Suprapubic skin (tissue), 4 donors: ENCODE results near the gene GLYATL3. TPM values are rescaled to one million over a fixed set of nuclear protein-coding genes. Genes with fewer than 3 reads are reported as not detected.

Source experiments
- DNase-seq, 2 donors: peaks; one replicate each; pipeline ENCODE4 v3.0.0-alpha.2; 2019; ENCODE audit warnings: low spot score in 2 of 2
- H3K27ac ChIP-seq: fragments of 200-600 bp; sonication (generic); one replicate; pipeline ENCODE4 v1.5.1; 2019
- H3K27me3 ChIP-seq: fragments of 200-600 bp; sonication (generic); one replicate; pipeline ENCODE4 v1.5.1; 2019
- H3K36me3 ChIP-seq: fragments of 200-600 bp; sonication (generic); one replicate; pipeline ENCODE4 v1.5.1; 2019
- H3K4me1 ChIP-seq: fragments of 200-600 bp; sonication (generic); one replicate; pipeline ENCODE4 v1.5.1; 2019
- H3K4me3 ChIP-seq: fragments of 200-600 bp; sonication (generic); one replicate; pipeline ENCODE4 v1.5.1; 2019; ENCODE audit warnings: mild to moderate bottlenecking
- H3K9me3 ChIP-seq: fragments of 200-600 bp; sonication (generic); one replicate; pipeline ENCODE4 v1.5.1; 2019
- EP300 ChIP-seq: sonication (generic); formaldehyde crosslinking; IDR thresholded peaks from one replicate; pipeline ENCODE4 v1.6.1; 2017; ENCODE audit warnings: antibody characterized with exemption
- POLR2A ChIP-seq, 2 donors: fragments of 450-650 bp; IDR thresholded peaks; one replicate each; pipeline ENCODE4 v1.6.1; 2017; ENCODE audit warnings: antibody characterized with exemption in 2 of 2, mild to moderate bottlenecking in 2 of 2, moderate library complexity in 2 of 2
- POLR2AphosphoS5 ChIP-seq, 3 donors: sonication (generic); formaldehyde crosslinking; IDR thresholded peaks; one replicate each; pipeline ENCODE4 v1.6.1; 2017; ENCODE audit warnings: antibody characterized with exemption in 3 of 3
- WGBS: methylation state at CpG from one replicate; pipeline ENCODE4 v1.1.5; 2018; 5-methylcytosine and 5-hydroxymethylcytosine counted together
- total RNA-seq, 4 donors: library from RNA; depleted of rRNA; stranded (reverse); fragments of >200 nt; gene quantifications; one replicate each; pipeline ENCODE4 v1.1.0, GENCODE V29; 2016
- TF ChIP-seq, protein P1 (sequence below), 2 donors: fragments of 200-600 bp in 1 of 2; fragments of 450-650 bp in 1 of 2; sonication (generic) in 1 of 2; IDR thresholded peaks; one replicate each; pipeline ENCODE4 v1.5.1; 2016 to 2019; ENCODE audit warnings: antibody characterized with exemption in 2 of 2, mild to moderate bottlenecking in 1 of 2, moderate library complexity in 1 of 2

Gene GLYATL3
- total RNA-seq, 4 donors from 2014 or later, result not detected

- H3K36me3 ChIP-seq, result no peaks in the 10 kb centered on the region
- TF ChIP-seq POLR2AphosphoS5 (IDR thresholded peaks at IDR 0.05), result no peak
- TF ChIP-seq, protein P1, sequence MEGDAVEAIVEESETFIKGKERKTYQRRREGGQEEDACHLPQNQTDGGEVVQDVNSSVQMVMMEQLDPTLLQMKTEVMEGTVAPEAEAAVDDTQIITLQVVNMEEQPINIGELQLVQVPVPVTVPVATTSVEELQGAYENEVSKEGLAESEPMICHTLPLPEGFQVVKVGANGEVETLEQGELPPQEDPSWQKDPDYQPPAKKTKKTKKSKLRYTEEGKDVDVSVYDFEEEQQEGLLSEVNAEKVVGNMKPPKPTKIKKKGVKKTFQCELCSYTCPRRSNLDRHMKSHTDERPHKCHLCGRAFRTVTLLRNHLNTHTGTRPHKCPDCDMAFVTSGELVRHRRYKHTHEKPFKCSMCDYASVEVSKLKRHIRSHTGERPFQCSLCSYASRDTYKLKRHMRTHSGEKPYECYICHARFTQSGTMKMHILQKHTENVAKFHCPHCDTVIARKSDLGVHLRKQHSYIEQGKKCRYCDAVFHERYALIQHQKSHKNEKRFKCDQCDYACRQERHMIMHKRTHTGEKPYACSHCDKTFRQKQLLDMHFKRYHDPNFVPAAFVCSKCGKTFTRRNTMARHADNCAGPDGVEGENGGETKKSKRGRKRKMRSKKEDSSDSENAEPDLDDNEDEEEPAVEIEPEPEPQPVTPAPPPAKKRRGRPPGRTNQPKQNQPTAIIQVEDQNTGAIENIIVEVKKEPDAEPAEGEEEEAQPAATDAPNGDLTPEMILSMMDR (IDR thresholded peaks at IDR 0.05), result no peak
- TF ChIP-seq EP300, result no peak
- no peak for TF ChIP-seq POLR2A (IDR thresholded peaks at IDR 0.05)
- no peaks in the 10 kb centered on the region for H3K9me3 ChIP-seq
- peaks cover 20% of the 10 kb centered on the region for H3K4me1 ChIP-seq
- no peak for DNase-seq
- WGBS, result 64% methylated on average over 1 of the region's 1 CpG
- peaks cover 7% of the 10 kb centered on the region for H3K27me3 ChIP-seq
- no peak overlapping the region for H3K4me3 ChIP-seq
- no peak overlapping the region for H3K27ac ChIP-seq
These were observed 46.6 kb downstream of the GLYATL3 start for GRCh38 chr6:49546331-49546730.

DNA sequence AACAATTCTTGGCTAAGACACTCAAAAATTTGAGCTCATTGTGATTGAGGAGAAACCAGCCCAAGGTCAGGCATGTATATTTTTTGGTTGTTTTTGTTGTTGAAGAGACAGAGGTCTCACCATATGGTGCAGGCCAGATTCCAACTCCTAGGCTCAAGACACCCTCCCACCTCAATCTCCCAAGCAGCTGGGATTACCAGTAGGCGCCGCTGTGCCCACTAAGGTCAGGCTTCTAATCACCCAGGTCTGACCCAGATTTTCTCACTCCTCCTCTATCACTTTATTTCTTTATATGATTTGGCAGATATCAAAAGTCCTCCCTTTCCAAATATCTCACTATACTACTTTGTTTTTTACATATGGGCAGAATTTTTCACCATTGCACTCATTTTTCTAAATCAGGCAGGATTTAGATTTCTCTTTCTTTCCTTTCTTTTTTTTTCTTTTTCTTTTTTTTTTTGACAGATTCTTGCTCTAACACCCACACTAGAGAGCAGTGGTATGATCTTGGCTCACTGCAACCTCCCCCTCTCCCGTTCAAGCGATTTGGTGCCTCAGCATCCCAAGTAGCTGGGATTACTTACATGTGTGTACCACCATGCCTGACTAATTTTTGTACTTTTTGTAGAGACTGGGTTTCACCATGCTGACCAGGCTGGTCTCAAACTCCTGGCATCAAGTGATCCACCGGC is 49.0 kb downstream of the GLYATL3 start:
- H3K36me3 ChIP-seq, result no peaks in the 10 kb centered on the region
- 77% methylated on average over 5 of the region's 5 CpGs for WGBS
- TF ChIP-seq POLR2AphosphoS5 (IDR thresholded peaks at IDR 0.05), result no peak
- H3K9me3 ChIP-seq, result no peaks in the 10 kb centered on the region
- DNase-seq, result no peak
- no peak overlapping the region for H3K4me3 ChIP-seq
- peaks cover 7% of the 10 kb centered on the region for H3K27me3 ChIP-seq
- H3K27ac ChIP-seq, result no peak overlapping the region
- H3K4me1 ChIP-seq, result peaks cover 27% of the 10 kb centered on the region

DNA sequence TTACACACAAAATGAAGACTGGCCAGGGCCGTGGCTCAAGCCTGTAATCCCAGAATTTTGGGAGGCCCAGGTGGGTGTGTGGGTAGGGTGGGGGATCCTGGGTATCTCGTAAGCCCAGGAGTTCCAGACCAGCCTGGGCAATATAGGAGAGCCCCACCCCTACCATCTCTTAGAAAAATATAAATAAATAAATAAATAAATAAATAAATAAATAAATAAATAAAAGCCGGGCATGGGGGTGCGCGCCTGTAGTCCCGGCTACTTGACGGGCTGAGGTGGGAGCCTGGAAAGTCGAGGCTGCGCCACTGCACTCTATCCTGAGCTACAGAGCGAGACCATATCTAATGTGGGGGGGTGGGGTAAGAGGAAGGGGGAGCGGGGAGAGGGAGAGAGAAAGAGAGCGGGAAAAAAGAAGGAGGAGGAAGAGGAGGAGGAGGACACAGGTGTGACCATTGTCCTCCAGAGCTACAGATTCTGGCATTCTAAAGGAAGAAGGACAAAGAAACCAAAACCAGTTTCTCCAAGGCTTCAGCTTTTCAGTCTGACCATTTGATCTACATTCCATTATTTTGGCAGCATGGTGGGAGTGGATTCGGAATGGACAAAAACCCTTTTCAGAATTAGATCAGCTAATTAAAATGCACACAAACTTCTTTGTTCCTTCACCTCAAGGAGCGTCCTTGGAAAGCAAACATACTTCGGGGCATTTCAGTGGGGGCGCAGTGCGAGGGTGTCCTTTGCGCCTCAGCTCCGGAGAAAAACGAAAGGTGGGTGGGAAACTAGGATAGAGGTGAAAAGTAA is 50.2 kb downstream of the GLYATL3 start:
- 47% methylated on average over 19 of the region's 20 CpGs for WGBS
- DNase-seq, result no peak
- H3K27me3 ChIP-seq, result peaks cover 7% of the 10 kb centered on the region
- H3K36me3 ChIP-seq, result no peaks in the 10 kb centered on the region
- no peak overlapping the region for H3K27ac ChIP-seq
- no peaks in the 10 kb centered on the region for H3K9me3 ChIP-seq
- H3K4me3 ChIP-seq, result peak overlapping the region; percentile 60
- TF ChIP-seq POLR2A (IDR thresholded peaks at IDR 0.05), result no peak
- no peak for TF ChIP-seq POLR2AphosphoS5 (IDR thresholded peaks at IDR 0.05)
- no peak for TF ChIP-seq EP300
- TF ChIP-seq, protein P1 (IDR thresholded peaks at IDR 0.05), result no peak
- H3K4me1 ChIP-seq, result peaks cover 31% of the 10 kb centered on the region

GRCh38 chr6:49550492-49551077 is 50.9 kb downstream of the GLYATL3 start, which contains the start of gene C6orf141:
Gene C6orf141 (plus strand): TSS chr6:49550668. CDS start chr6:49550793, 125 bp downstream.
- no peak for TF ChIP-seq EP300
- TF ChIP-seq, protein P1 (IDR thresholded peaks at IDR 0.05), result no peak
- no peak for TF ChIP-seq POLR2A (IDR thresholded peaks at IDR 0.05)
- no peak for TF ChIP-seq POLR2AphosphoS5 (IDR thresholded peaks at IDR 0.05)
- H3K27me3 ChIP-seq, result peaks cover 7% of the 10 kb centered on the region
- peak in 1 of 2 donors; percentile 63 for DNase-seq
- H3K4me1 ChIP-seq, result peaks cover 31% of the 10 kb centered on the region
- no peaks in the 10 kb centered on the region for H3K36me3 ChIP-seq
- WGBS, result under 1% methylated on average over 36 of the region's 42 CpGs
- no peak within 1 kb of the TSS for H3K27ac ChIP-seq
- H3K9me3 ChIP-seq, result no peaks in the 10 kb centered on the region
- H3K4me3 ChIP-seq, result peak within 1 kb of the TSS; percentile 60

- no peak for TF ChIP-seq POLR2A (IDR thresholded peaks at IDR 0.05)
- TF ChIP-seq EP300, result no peak
- TF ChIP-seq POLR2AphosphoS5 (IDR thresholded peaks at IDR 0.05), result no peak
- TF ChIP-seq, protein P1 (IDR thresholded peaks at IDR 0.05), result no peak
- H3K36me3 ChIP-seq, result no peaks in the 10 kb centered on the region
- peaks cover 7% of the 10 kb centered on the region for H3K27me3 ChIP-seq
- H3K9me3 ChIP-seq, result no peaks in the 10 kb centered on the region
- 2% methylated on average over 13 of the region's 38 CpGs for WGBS
- peak overlapping the region; percentile 60 for H3K4me3 ChIP-seq
- peak in 1 of 2 donors; percentile 58 for DNase-seq
- H3K27ac ChIP-seq, result no peak overlapping the region
- H3K4me1 ChIP-seq, result peaks cover 34% of the 10 kb centered on the region
These were observed 51.5 kb downstream of the GLYATL3 start for GRCh38 chr6:49551078-49551865.
